Calu3 (cell line): ENCODE results near the gene CEP68. TPM values are rescaled to one million over a fixed set of nuclear protein-coding genes. Genes with fewer than 3 reads are reported as not detected.
A peak's percentile ranks its signal among the peaks of the same experiment; 100 is the strongest.
"Not testable (repeated sequence)": the region's sequence is repeated elsewhere in the genome, so short reads cannot be mapped to it uniquely, and the experiment has no call there.

Source experiments
- BruUV-seq: library from RNA; stranded (reverse); fragments of 400-500 nt; replicated peaks from 2 replicates; lab custom pipeline; 2021; lab: Mats Ljungman, UMichigan
- CTCF ChIA-PET: fragments of 300-600 bp; sonication (Branson Sonifier 250); formaldehyde crosslinking; loops from one replicate; lab custom pipeline; 2022; ENCODE audit warnings: antibody characterized with exemption; lab: Charles Lee
- DNase-seq: peaks from one replicate; pipeline ENCODE4 v3.0.0; 2022
- H3K27ac Mint-ChIP-seq: one replicate; pipeline ENCODE4 v1.8.0; 2022; ENCODE audit warnings: mixed read lengths; ENCODE audit not compliant: unreplicated experiment
- H3K27me3 Mint-ChIP-seq: one replicate; pipeline ENCODE4 v1.8.0; 2022; ENCODE audit warnings: mixed read lengths; ENCODE audit not compliant: unreplicated experiment
- H3K36me3 Mint-ChIP-seq: one replicate; pipeline ENCODE4 v1.8.0; 2022; ENCODE audit warnings: mild to moderate bottlenecking, moderate library complexity, mixed read lengths; ENCODE audit not compliant: insufficient read depth, unreplicated experiment
- H3K4me1 Mint-ChIP-seq: one replicate; pipeline ENCODE4 v1.8.0; 2022; ENCODE audit warnings: mild to moderate bottlenecking, low read depth, mixed read lengths; ENCODE audit not compliant: unreplicated experiment
- H3K4me3 Mint-ChIP-seq: one replicate; pipeline ENCODE4 v1.8.0; 2022; ENCODE audit warnings: mild to moderate bottlenecking, low read depth, moderate library complexity, mixed read lengths; ENCODE audit not compliant: unreplicated experiment
- H3K9me3 Mint-ChIP-seq: one replicate; pipeline ENCODE4 v1.8.0; 2022; ENCODE audit warnings: low read depth, mixed read lengths; ENCODE audit not compliant: unreplicated experiment
- CTCF ChIP-seq: fragments of 200-600 bp; IDR thresholded peaks from one replicate; pipeline ENCODE4 v1.8.0; 2022; ENCODE audit warnings: antibody characterized with exemption; ENCODE audit not compliant: unreplicated experiment
- intact Hi-C: fragments of 100-400 bp; cut with micrococcal nuclease; formaldehyde crosslinking; loops from one replicate; pipeline ENCODE4 v1.10.0; 2022; ENCODE audit not compliant: unreplicated experiment
- total RNA-seq: library from RNA; stranded (reverse); gene quantifications from 2 replicates; pipeline ENCODE4 v1.2.3, GENCODE V29; 2022

CEP68 gene
- total RNA-seq, 1 experiment from 2014 or later = 9.6 TPM

- peak; percentile 6 for TF ChIP-seq CTCF
Measured at GRCh38 chr2:65129826-65130663, 73.8 kb downstream of the CEP68 start, which contains the start of gene RAB1A. RAB1A (minus strand) TSS chr2:65130106; CDS start chr2:65129915, 191 bp downstream.

GRCh38 chr2:65130664-65131175 lies 74.5 kb downstream of the CEP68 start:
- H3K27me3 Mint-ChIP-seq = no peaks in the 10 kb centered on the region
- H3K27ac Mint-ChIP-seq = peak overlapping the region; percentile 98
- BruUV-seq = no TSS peak
- no peak for DNase-seq
- peaks cover 30% of the 10 kb centered on the region for H3K36me3 Mint-ChIP-seq
- TF ChIP-seq CTCF = peak; percentile 1
- H3K4me3 Mint-ChIP-seq = peak overlapping the region; percentile 89
- H3K9me3 Mint-ChIP-seq = no peaks in the 10 kb centered on the region
- peaks cover 18% of the 10 kb centered on the region for H3K4me1 Mint-ChIP-seq
- intact Hi-C loops = no loop called here
- CTCF ChIA-PET = interaction anchor here (0.6 to 1.7 kb wide), 8 partner anchors 12 to 477 kb away, joined by 3 to 11 read pairs (median 6); partner anchors contain the start of genes CEP68 and SERTAD2

More at GRCh38 chr2:65129826-65130663, 73.8 kb downstream of the CEP68 start, which contains the start of gene RAB1A:
- Mint-ChIP-seq H3K4me3 (peak within 1 kb of the TSS; percentile 89), H3K9me3 (no peaks in the 10 kb centered on the region), H3K36me3 (peaks cover 30% of the 10 kb centered on the region), H3K4me1 (peaks cover 18% of the 10 kb centered on the region), H3K27ac (peak within 1 kb of the TSS; percentile 98), H3K27me3 (no peaks in the 10 kb centered on the region)
- CTCF ChIA-PET = interaction anchor here (0.6 to 1.7 kb wide), 16 partner anchors 9 to 476 kb away, joined by 3 to 11 read pairs (median 4); partner anchors contain the start of genes ACTR2, CEP68 and SERTAD2
- intact Hi-C loops = loop anchor here (5.0 kb wide), 1 partner anchor 37 kb away; no protein-coding TSS in a partner anchor
- DNase-seq = peak; percentile 98
- no TSS peak for BruUV-seq

DNA sequence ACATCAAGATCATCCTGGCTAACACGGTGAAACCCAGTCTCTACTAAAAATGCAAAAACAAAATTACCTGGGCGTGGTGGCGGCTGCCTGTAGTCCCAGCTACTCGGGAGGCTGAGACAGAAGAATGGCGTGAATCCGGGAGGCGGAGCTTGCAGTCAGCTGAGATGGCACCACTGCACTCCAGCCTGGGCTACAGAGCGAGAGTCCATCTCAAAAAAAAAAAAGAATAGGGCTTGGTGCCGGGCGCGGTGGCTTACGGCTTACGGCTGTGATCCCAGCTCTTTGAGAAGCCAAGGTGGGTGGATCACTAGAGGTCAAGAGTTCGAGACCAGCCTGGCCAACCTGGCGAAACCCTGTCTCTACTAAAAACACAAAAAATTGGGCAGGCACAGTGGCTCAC lies 76.7 kb downstream of the CEP68 start:
- H3K4me1 Mint-ChIP-seq, CTCF ChIA-PET, H3K9me3 Mint-ChIP-seq, H3K27ac Mint-ChIP-seq, H3K27me3 Mint-ChIP-seq, intact Hi-C loops, H3K4me3 Mint-ChIP-seq, DNase-seq, BruUV-seq: not testable (repeated sequence)
- H3K36me3 Mint-ChIP-seq = peaks cover 30% of the 10 kb centered on the region

DNA sequence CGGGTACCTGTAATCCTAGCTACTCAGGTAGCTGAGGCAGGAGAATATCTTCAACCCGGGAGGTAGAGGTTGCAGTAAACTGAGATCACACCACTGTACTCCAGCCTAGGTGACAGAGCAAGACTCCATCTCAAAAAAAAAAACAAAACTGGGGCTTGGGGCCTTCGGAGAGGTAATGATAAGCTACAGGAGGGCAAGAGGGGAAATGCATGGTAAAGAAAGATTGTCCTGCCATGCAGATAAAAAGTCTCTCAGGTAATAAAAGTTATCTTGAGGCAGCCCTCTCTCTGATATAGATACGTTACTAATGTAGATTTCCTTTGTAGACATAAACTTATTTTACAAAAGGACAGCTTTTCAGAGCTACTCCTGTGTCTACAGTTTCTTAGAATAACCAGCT lies 77.4 kb downstream of the CEP68 start:
- CTCF ChIA-PET = interaction anchor here (0.6 to 1.4 kb wide), 2 partner anchors 9 to 14 kb away, joined by 4 to 5 read pairs; no protein-coding TSS in a partner anchor
- Mint-ChIP-seq H3K36me3 (peaks cover 25% of the 10 kb centered on the region), H3K4me1 (no peaks in the 10 kb centered on the region), H3K4me3 (no peak overlapping the region), H3K27ac (no peak overlapping the region), H3K27me3 (no peaks in the 10 kb centered on the region), H3K9me3 (no peaks in the 10 kb centered on the region)
- DNase-seq = no peak
- intact Hi-C loops = no loop called here
- no TSS peak for BruUV-seq
- no peak for TF ChIP-seq CTCF
